Measurements from ENCODE around the gene SELPLG.

GRCh38 chr12:108609537-108610335, 24.0 kb downstream of the SELPLG start:
- no peak for TF ChIP-seq POLR2AphosphoS5 (IDR thresholded peaks at IDR 0.05; ENCODE audit: low read depth)
- TF ChIP-seq CTCF (IDR thresholded peaks at IDR 0.05; ENCODE audit: insufficient read depth, low read length): no peak
